Endothelial cell of umbilical vein (primary cell): ENCODE measurements around the gene SLC9A9. TPM values are rescaled to one million over a fixed set of nuclear protein-coding genes. Genes with fewer than 3 reads are reported as not detected.

Experiments
- BruUV-seq: library from RNA; stranded (reverse); fragments of 400-500 nt; replicated peaks from 2 replicates; lab custom pipeline; 2021; lab: Mats Ljungman, UMichigan
- CTCF ChIA-PET: fragments of 300-600, 350-600 bp; sonication (Branson Sonifier 250); formaldehyde crosslinking; loops from one replicate; lab custom pipeline; 2021; ENCODE audit warnings: antibody characterized with exemption, inconsistent platforms; lab: Charles Lee
- POLR2A ChIA-PET: fragments of 300-600, 350-600 bp; sonication (Branson Sonifier 250); formaldehyde crosslinking; loops from one replicate; lab custom pipeline; 2021; ENCODE audit warnings: antibody characterized with exemption, inconsistent platforms; lab: Charles Lee
- DNase-seq: peaks from one replicate; pipeline ENCODE4 v3.0.0-alpha.2; 2011; ENCODE audit warnings: low read depth, low spot score
- FAIRE-seq: peaks from 2 replicates; lab custom pipeline; 2011; peaks lifted over from hg19 to GRCh38; lab: Jason Lieb, UNC
- H2AFZ ChIP-seq: 2 replicates; pipeline ENCODE4 v1.6.0; 2012; ENCODE audit warnings: low read depth, low read length, control low read depth, inconsistent platforms
- H3K27ac ChIP-seq: 2 replicates; pipeline ENCODE4 v1.5.1; 2011; ENCODE audit warnings: low read depth, mild to moderate bottlenecking, control low read depth, low read length, moderate library complexity; ENCODE audit not compliant: insufficient read depth
- H3K27me3 ChIP-seq, 2 experiments: 2 replicates each; pipeline versions ENCODE4 v1.6.0 to v1.6.1; 2011; ENCODE audit warnings: low read length in 2 of 2, mixed read lengths in 1 of 2; ENCODE audit not compliant: control insufficient read depth in 2 of 2, insufficient read depth in 2 of 2
- H3K36me3 ChIP-seq, 2 experiments: 2 replicates in 1 of 2; 3 replicates in 1 of 2; pipeline ENCODE4 v1.5.1; 2011; ENCODE audit warnings: low read length in 2 of 2, mild to moderate bottlenecking in 1 of 2, moderate library complexity in 1 of 2; ENCODE audit not compliant: control insufficient read depth in 2 of 2, insufficient read depth in 2 of 2; ENCODE audit errors: extremely low read depth in 1 of 2
- H3K4me1 ChIP-seq: 3 replicates; pipeline ENCODE4 v1.5.1; 2011; ENCODE audit warnings: mild to moderate bottlenecking, low read length; ENCODE audit not compliant: control insufficient read depth, insufficient read depth; ENCODE audit errors: extremely low read depth
- H3K4me2 ChIP-seq: 2 replicates; pipeline ENCODE4 v1.6.1; 2011; ENCODE audit warnings: low read length, control low read depth, mixed read lengths; ENCODE audit not compliant: insufficient read depth
- H3K4me3 ChIP-seq, 3 experiments: fragments of 200-600 bp in 1 of 3; sonication (generic), shearing (Covaris generic) in 1 of 3; replicated peaks in 1 of 3; 2 replicates each; pipeline ENCODE4 v1.5.1; 2011 to 2016; ENCODE audit warnings: control low read depth in 3 of 3, low read length in 3 of 3, mild to moderate bottlenecking in 2 of 3, inconsistent platforms in 1 of 3, low read depth in 1 of 3, moderate library complexity in 1 of 3; ENCODE audit not compliant: insufficient read depth in 1 of 3
- H3K79me2 ChIP-seq: 2 replicates; pipeline ENCODE4 v1.6.0; 2012; ENCODE audit warnings: low read length, inconsistent platforms; ENCODE audit not compliant: control insufficient read depth, insufficient read depth
- H3K9ac ChIP-seq: replicated peaks from 2 replicates; pipeline ENCODE3; 2011; ENCODE audit warnings: low read length, control low read depth; ENCODE audit not compliant: insufficient read depth; ENCODE audit errors: extremely low read depth
- H3K9me1 ChIP-seq: replicated peaks from 3 replicates; pipeline ENCODE4 v1.6.0; 2011; ENCODE audit warnings: mild to moderate bottlenecking, low read length; ENCODE audit not compliant: control insufficient read depth, insufficient read depth; ENCODE audit errors: extremely low read depth
- H3K9me3 ChIP-seq: replicated peaks from 2 replicates; pipeline ENCODE4 v1.5.1; 2012; ENCODE audit warnings: low read length, inconsistent platforms; ENCODE audit not compliant: control insufficient read depth, insufficient read depth
- H4K20me1 ChIP-seq: replicated peaks from 2 replicates; pipeline ENCODE3; 2011; ENCODE audit warnings: mild to moderate bottlenecking, low read length; ENCODE audit not compliant: control insufficient read depth, insufficient read depth; ENCODE audit errors: extremely low read depth
- EZH2 ChIP-seq: IDR thresholded peaks from 2 replicates; pipeline ENCODE4 v1.6.1; 2012; ENCODE audit warnings: borderline replicate concordance, low read depth, mild to moderate bottlenecking, moderate library complexity, low read length, inconsistent platforms; ENCODE audit not compliant: severe bottlenecking
- FOS ChIP-seq: IDR thresholded peaks from 2 replicates; pipeline ENCODE4 v1.6.1; 2011; ENCODE audit warnings: mild to moderate bottlenecking, low read length, moderate library complexity, borderline replicate concordance; ENCODE audit not compliant: insufficient read depth
- GATA2 ChIP-seq: IDR thresholded peaks from 2 replicates; pipeline ENCODE4 v1.7.0; 2011; ENCODE audit warnings: low read depth, mild to moderate bottlenecking, moderate library complexity, mixed read lengths, low read length; ENCODE audit not compliant: insufficient read length, insufficient read depth
- JUN ChIP-seq: IDR thresholded peaks from 2 replicates; pipeline ENCODE4 v1.6.1; 2011; ENCODE audit warnings: borderline replicate concordance, low read depth; ENCODE audit not compliant: insufficient read length, insufficient read depth
- MYC ChIP-seq: IDR thresholded peaks from one replicate; pipeline ENCODE4 v1.6.1; 2011; ENCODE audit warnings: mild to moderate bottlenecking, low read depth, low read length
- POLR2A ChIP-seq: IDR thresholded peaks from 2 replicates; pipeline ENCODE4 v1.6.1; 2012; ENCODE audit warnings: low read depth, mild to moderate bottlenecking, control low read depth, low read length
- POLR2AphosphoS5 ChIP-seq: IDR thresholded peaks from 2 replicates; pipeline ENCODE4 v1.6.1; 2012; ENCODE audit warnings: low read depth, mild to moderate bottlenecking, control low read depth, low read length, moderate library complexity; ENCODE audit not compliant: insufficient read depth
- dilution Hi-C: fragments of 300-500 bp; cut with MboI; formaldehyde crosslinking; loops from one replicate; pipeline ENCODE4 v1.15.0; 2019; ENCODE audit warnings: low sequenced_read_pairs; ENCODE audit not compliant: extremely low pct_ligation_motif_present
- intact Hi-C: fragments of 100-400 bp; cut with micrococcal nuclease; formaldehyde crosslinking; loops from one replicate; pipeline ENCODE4 v1.10.0; 2022
- polyA plus RNA-seq, 4 experiments: library from polyadenylated mRNA; depleted of rRNA in 3 of 4; stranded (reverse) in 3 of 4; unstranded in 1 of 4; fragments of >200 nt; gene quantifications; 2 replicates each; pipeline versions ENCODE4 v1.2.1 to v1.2.3, GENCODE V29; 2011 to 2012; ENCODE audit warnings: missing spikeins in 1 of 4
- total RNA-seq: library from RNA; stranded (reverse); gene quantifications from 2 replicates; pipeline ENCODE4 v1.2.3, GENCODE V29; 2021
- TF ChIP-seq, protein P1 (sequence below), 2 donors: IDR thresholded peaks; 1 replicate in 1 of 2; 2 replicates in 1 of 2; pipeline ENCODE4 v1.5.1; 2011; ENCODE audit warnings: low read length in 2 of 2, mild to moderate bottlenecking in 2 of 2, moderate library complexity in 2 of 2, control low read depth in 1 of 2, inconsistent platforms in 1 of 2, low read depth in 1 of 2; ENCODE audit not compliant: insufficient read depth in 1 of 2; ENCODE audit errors: extremely low read depth in 1 of 2
- TF ChIP-seq, protein P2 (sequence below): IDR thresholded peaks from 2 replicates; pipeline ENCODE4 v1.6.1; 2011; ENCODE audit not compliant: insufficient read depth, insufficient read length

SLC9A9 gene
- total and polyA plus RNA-seq, 2 donors (not counting 3 experiments of a cell fraction or from before 2014, with no cell fraction given), result 1.5 to 1.8 TPM

DNA sequence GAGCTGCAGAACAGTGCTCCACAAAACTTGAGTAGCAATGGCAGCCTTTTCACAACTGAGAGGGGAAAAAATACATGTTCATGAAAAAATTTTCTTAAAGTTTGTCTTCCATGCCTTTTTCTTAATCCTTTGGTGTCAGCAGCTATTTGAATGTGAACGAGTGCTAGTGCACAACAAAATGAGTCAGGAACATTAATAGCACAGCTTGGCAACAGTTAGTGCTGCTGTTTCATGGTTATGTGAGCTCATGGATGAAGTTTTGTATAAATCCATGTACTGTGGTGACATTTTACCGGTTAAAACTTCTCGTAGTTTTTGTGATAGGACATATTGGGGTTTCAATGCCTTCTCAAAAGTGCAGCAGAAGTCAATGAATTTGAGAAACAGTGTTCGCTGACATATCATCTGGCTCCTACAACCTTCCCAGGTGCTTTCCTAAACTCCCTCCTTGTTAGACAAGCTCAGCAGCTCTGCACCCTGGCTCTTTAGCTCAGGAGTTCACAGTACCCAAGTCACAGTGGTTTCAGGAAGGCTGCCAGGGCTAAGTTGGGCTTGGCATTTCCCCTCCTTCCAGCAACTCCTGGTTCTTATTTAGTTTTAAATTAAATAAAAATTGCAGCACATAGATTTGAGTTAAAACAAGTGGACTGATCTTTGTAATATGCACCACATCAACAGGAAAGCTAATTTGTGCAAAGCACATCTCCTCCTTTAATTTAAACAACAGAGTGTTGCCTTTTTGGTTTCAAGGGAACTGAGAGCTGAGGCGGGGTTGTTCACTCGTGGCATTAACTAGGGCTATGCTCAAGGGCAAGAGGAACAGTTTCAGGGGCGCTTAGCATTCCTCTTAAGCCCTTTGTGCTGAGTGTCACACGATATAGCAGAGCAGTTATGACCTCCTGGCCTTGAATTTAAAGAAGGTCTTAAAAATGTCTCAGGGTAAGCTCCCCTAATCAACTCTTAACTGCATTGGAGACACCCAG lies 365.9 kb downstream of the SLC9A9 start:
- ChIA-PET CTCF (interaction anchor here (1.2 kb wide), 1 partner anchor 18 kb away, joined by 6 read pairs; no protein-coding TSS in a partner anchor), POLR2A (interaction anchor here (0.6 kb wide), 1 partner anchor 1485 kb away, joined by 4 read pairs; no protein-coding TSS in a partner anchor)
- DNase-seq (no peak), FAIRE-seq (no peak)
- Histone ChIP-seq H3K9ac (no peak overlapping the region), H3K27me3 (no peaks in the 10 kb centered on the region), H2AFZ (no peak overlapping the region), H3K27ac (no peak overlapping the region), H3K36me3 (no peaks in the 10 kb centered on the region), H3K9me3 (no peaks in the 10 kb centered on the region), H3K9me1 (no peaks in the 10 kb centered on the region), H3K4me1 (peaks cover 3% of the 10 kb centered on the region), H4K20me1 (no peaks in the 10 kb centered on the region), H3K79me2 (no peaks in the 10 kb centered on the region), H3K4me3 (no peak overlapping the region), H3K4me2 (no peak overlapping the region)
- intact Hi-C loops, result no loop called here
- no peak for TF ChIP-seq MYC
- TF ChIP-seq, protein P1, sequence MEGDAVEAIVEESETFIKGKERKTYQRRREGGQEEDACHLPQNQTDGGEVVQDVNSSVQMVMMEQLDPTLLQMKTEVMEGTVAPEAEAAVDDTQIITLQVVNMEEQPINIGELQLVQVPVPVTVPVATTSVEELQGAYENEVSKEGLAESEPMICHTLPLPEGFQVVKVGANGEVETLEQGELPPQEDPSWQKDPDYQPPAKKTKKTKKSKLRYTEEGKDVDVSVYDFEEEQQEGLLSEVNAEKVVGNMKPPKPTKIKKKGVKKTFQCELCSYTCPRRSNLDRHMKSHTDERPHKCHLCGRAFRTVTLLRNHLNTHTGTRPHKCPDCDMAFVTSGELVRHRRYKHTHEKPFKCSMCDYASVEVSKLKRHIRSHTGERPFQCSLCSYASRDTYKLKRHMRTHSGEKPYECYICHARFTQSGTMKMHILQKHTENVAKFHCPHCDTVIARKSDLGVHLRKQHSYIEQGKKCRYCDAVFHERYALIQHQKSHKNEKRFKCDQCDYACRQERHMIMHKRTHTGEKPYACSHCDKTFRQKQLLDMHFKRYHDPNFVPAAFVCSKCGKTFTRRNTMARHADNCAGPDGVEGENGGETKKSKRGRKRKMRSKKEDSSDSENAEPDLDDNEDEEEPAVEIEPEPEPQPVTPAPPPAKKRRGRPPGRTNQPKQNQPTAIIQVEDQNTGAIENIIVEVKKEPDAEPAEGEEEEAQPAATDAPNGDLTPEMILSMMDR (IDR thresholded peaks at IDR 0.05; ENCODE audit: extremely low read depth in 1 of 2, insufficient read depth in 1 of 2, low read depth in 1 of 2, low read length in 2 of 2), result no peak
- no peak for TF ChIP-seq FOS
- no peak for TF ChIP-seq POLR2A
- TF ChIP-seq JUN, result no peak
- no peak for TF ChIP-seq EZH2
- no peak for TF ChIP-seq GATA2
- TF ChIP-seq, protein P2, sequence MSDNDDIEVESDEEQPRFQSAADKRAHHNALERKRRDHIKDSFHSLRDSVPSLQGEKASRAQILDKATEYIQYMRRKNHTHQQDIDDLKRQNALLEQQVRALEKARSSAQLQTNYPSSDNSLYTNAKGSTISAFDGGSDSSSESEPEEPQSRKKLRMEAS, result no peak
- TF ChIP-seq POLR2AphosphoS5, result no peak
- no TSS peak for BruUV-seq
- dilution Hi-C loops, result no loop called here
